ENCODE measurements around the gene IRF2. TPM values are rescaled to one million over a fixed set of nuclear protein-coding genes. Genes with fewer than 3 reads are reported as not detected.
A peak's percentile ranks its signal among the peaks of the same experiment; 100 is the strongest.

Gene IRF2
- total and polyA plus RNA-seq, 2 donors (not counting 1 experiment from before 2014, with no cell fraction given) = 67.8 to 68.2 TPM

- H3K4me1 Mint-ChIP-seq = peaks cover 61% of the 10 kb centered on the region
- H3K4me1 ChIP-seq (ENCODE audit: control insufficient read depth in 2 of 2, insufficient read depth in 2 of 2, low read length in 2 of 2) = peaks cover 36 to 44% of the 10 kb centered on the region in 2 donors
- intact Hi-C loops (cut with micrococcal nuclease) = loop anchor here (10.0 kb wide), 2 partner anchors 258 to 348 kb away; partner anchors contain the start of genes ACSL1 and CENPU
Measured at GRCh38 chr4:184476695-184477094, 2.3 kb upstream of the IRF2 start.

More at GRCh38 chr4:184476695-184477094, 2.3 kb upstream of the IRF2 start:
- Histone ChIP-seq H3K9ac (ENCODE audit: low read length) (peak overlapping the region; percentile 91), H3K4me3 (ENCODE audit: control extremely low read depth in 1 of 5, extremely low read depth in 1 of 5, insufficient read depth in 1 of 5, low read depth in 2 of 5, low read length in 4 of 5) (peak overlapping the region in 3 of 5 experiments; percentile 18 to 98 (median 34)), H3K79me2 (ENCODE audit: control insufficient read depth, insufficient read depth, low read length) (peaks cover 64% of the 10 kb centered on the region), H3K27ac (ENCODE audit: low read length in 2 of 2) (peak overlapping the region; percentile 11 to 91), H3K9me3 (ENCODE audit: control extremely low read depth in 1 of 3, control insufficient read depth in 2 of 3, insufficient read depth in 1 of 3, low read length in 2 of 3) (no peaks in the 10 kb centered on the region), H2AFZ (ENCODE audit: insufficient read depth, low read depth, low read length, poor library complexity, severe bottlenecking) (no peak overlapping the region), H4K20me1 (ENCODE audit: control insufficient read depth, insufficient read depth, low read length, poor library complexity, severe bottlenecking) (peaks cover 6% of the 10 kb centered on the region), H3K27me3 (replicated peaks in 1 of 4; ENCODE audit: control extremely low read depth in 1 of 4, control insufficient read depth in 3 of 4, insufficient read depth in 4 of 4, low read length in 3 of 4) (no peaks in the 10 kb centered on the region), H3K4me2 (replicated peaks; ENCODE audit: low read depth, low read length, poor library complexity, severe bottlenecking) (peak overlapping the region; percentile 63), H3K36me3 (replicated peaks in 1 of 2; ENCODE audit: control extremely low read depth in 1 of 2, control insufficient read depth in 1 of 2, extremely low read depth in 1 of 2, insufficient read depth in 2 of 2, low read length in 1 of 2) (peaks cover 2 to 7% of the 10 kb centered on the region in 2 experiments)
- ChIA-PET POLR2A (interaction anchor here (0.8 kb wide), 1 partner anchor 10 kb away, joined by 4 read pairs; no protein-coding TSS in a partner anchor), CTCF (interaction anchor here (1.6 to 3.0 kb wide), 4 partner anchors 27 to 213 kb away, joined by 3 to 19 read pairs (median 9); no protein-coding TSS in a partner anchor)
- no peak for ATAC-seq (ENCODE audit: low read depth)
- H3K27me3 Mint-ChIP-seq = no peaks in the 10 kb centered on the region
- TF ChIP-seq CTCF (IDR thresholded peaks at IDR 0.05) = no peak
- no peak for TF ChIP-seq EZH2 (IDR thresholded peaks at IDR 0.05; ENCODE audit: borderline replicate concordance, insufficient read depth, low read depth, low read length, poor library complexity, severe bottlenecking)
- H3K9me3 Mint-ChIP-seq (ENCODE audit: insufficient read depth) = no peaks in the 10 kb centered on the region
- H3K4me3 Mint-ChIP-seq = peak overlapping the region; percentile 84
- WGBS (ENCODE audit: insufficient coverage) = 78% methylated on average over 4 of the region's 8 CpGs
- DNase-seq = no peak
- peak overlapping the region; percentile 87 for H3K27ac Mint-ChIP-seq
